Activated CD8-positive, alpha-beta memory T cell treated with anti-CD3 and anti-CD28 coated beads for 36 hours (primary cell): Measurements from ENCODE around the gene PCAT7. TPM values are rescaled to one million over a fixed set of nuclear protein-coding genes. Genes with fewer than 3 reads are reported as not detected.
"Not testable (repeated sequence)": the region's sequence is repeated elsewhere in the genome, so short reads cannot be mapped to it uniquely, and the experiment has no call there.

Experiments
- CTCF ChIA-PET: fragments of 350-600 bp; sonication (Branson Sonifier 250); formaldehyde crosslinking; loops from one replicate; lab custom pipeline; 2021; ENCODE audit warnings: antibody characterized with exemption; lab: Charles Lee
- POLR2A ChIA-PET: fragments of 350-600 bp; sonication (Branson Sonifier 250); formaldehyde crosslinking; loops from one replicate; lab custom pipeline; 2021; ENCODE audit warnings: antibody characterized with exemption; lab: Charles Lee
- total RNA-seq, 2 experiments: library from RNA; stranded (reverse); gene quantifications; one replicate each; pipeline ENCODE4 v1.2.3, GENCODE V29; 2021

PCAT7 gene
- not detected for total RNA-seq

- CTCF ChIA-PET = interaction anchor here (0.7 kb wide), 1 partner anchor 574 kb away, joined by 3 read pairs; no protein-coding TSS in a partner anchor
- POLR2A ChIA-PET = interaction anchor here (0.6 kb wide), 1 partner anchor 149 kb away, joined by 4 read pairs; no protein-coding TSS in a partner anchor
These were observed at the start of gene PCAT7 for GRCh38 chr9:94554439-94555331. TSS of gene PCAT7 (plus strand) at chr9:94555083.

GRCh38 chr9:94506370-94506769 lies 48.5 kb upstream of the PCAT7 start:
- POLR2A ChIA-PET = not testable (repeated sequence)

GRCh38 chr9:94507531-94508258 lies 47.2 kb upstream of the PCAT7 start:
- ChIA-PET CTCF (no interaction called here), POLR2A (no interaction called here)

More at GRCh38 chr9:94506370-94506769, 48.5 kb upstream of the PCAT7 start:
- CTCF ChIA-PET = not testable (repeated sequence)

GRCh38 chr9:94511134-94511954 lies 43.5 kb upstream of the PCAT7 start:
- CTCF ChIA-PET = no interaction called here
- POLR2A ChIA-PET = no interaction called here

- CTCF ChIA-PET = no interaction called here
- POLR2A ChIA-PET = no interaction called here
These were observed 43.0 kb upstream of the PCAT7 start for GRCh38 chr9:94511955-94512265.

- POLR2A ChIA-PET = no interaction called here
- CTCF ChIA-PET = no interaction called here
These were observed 40.2 kb upstream of the PCAT7 start for GRCh38 chr9:94514722-94515121.

- CTCF ChIA-PET = interaction anchor here (0.7 kb wide), 1 partner anchor 669 kb away, joined by 6 read pairs; no protein-coding TSS in a partner anchor
- POLR2A ChIA-PET = no interaction called here
These were observed 37.6 kb upstream of the PCAT7 start for GRCh38 chr9:94517254-94517653.

GRCh38 chr9:94525396-94526035 lies 29.4 kb upstream of the PCAT7 start:
- CTCF ChIA-PET = no interaction called here
- POLR2A ChIA-PET = no interaction called here

- POLR2A ChIA-PET = no interaction called here
- CTCF ChIA-PET = no interaction called here
These were observed 28.6 kb upstream of the PCAT7 start for GRCh38 chr9:94526271-94526670.

GRCh38 chr9:94526951-94527350 lies 27.9 kb upstream of the PCAT7 start:
- CTCF ChIA-PET = no interaction called here
- POLR2A ChIA-PET = no interaction called here

GRCh38 chr9:94528886-94529285 lies 26.0 kb upstream of the PCAT7 start:
- ChIA-PET CTCF (no interaction called here), POLR2A (no interaction called here)

- ChIA-PET POLR2A (no interaction called here), CTCF (no interaction called here)
These were observed 21.7 kb upstream of the PCAT7 start for GRCh38 chr9:94533155-94533554.

- CTCF ChIA-PET = no interaction called here
- POLR2A ChIA-PET = no interaction called here
These were observed 21.3 kb upstream of the PCAT7 start for GRCh38 chr9:94533601-94534000.

- ChIA-PET CTCF (no interaction called here), POLR2A (no interaction called here)
These were observed 20.0 kb upstream of the PCAT7 start for GRCh38 chr9:94534901-94535300.

GRCh38 chr9:94538908-94539307 lies 16.0 kb upstream of the PCAT7 start:
- ChIA-PET CTCF (no interaction called here), POLR2A (no interaction called here)

GRCh38 chr9:94544335-94544734 lies 10.5 kb upstream of the PCAT7 start:
- CTCF ChIA-PET, POLR2A ChIA-PET: not testable (repeated sequence)

GRCh38 chr9:94545940-94546339 lies 8.9 kb upstream of the PCAT7 start:
- ChIA-PET POLR2A (no interaction called here), CTCF (no interaction called here)

- CTCF ChIA-PET = interaction anchor here (0.6 kb wide), 1 partner anchor 48 kb away, joined by 4 read pairs; no protein-coding TSS in a partner anchor
- POLR2A ChIA-PET = no interaction called here
These were observed 1.6 kb upstream of the PCAT7 start for GRCh38 chr9:94553029-94553938.
